Measurements from ENCODE around the gene DPH7.

DNA sequence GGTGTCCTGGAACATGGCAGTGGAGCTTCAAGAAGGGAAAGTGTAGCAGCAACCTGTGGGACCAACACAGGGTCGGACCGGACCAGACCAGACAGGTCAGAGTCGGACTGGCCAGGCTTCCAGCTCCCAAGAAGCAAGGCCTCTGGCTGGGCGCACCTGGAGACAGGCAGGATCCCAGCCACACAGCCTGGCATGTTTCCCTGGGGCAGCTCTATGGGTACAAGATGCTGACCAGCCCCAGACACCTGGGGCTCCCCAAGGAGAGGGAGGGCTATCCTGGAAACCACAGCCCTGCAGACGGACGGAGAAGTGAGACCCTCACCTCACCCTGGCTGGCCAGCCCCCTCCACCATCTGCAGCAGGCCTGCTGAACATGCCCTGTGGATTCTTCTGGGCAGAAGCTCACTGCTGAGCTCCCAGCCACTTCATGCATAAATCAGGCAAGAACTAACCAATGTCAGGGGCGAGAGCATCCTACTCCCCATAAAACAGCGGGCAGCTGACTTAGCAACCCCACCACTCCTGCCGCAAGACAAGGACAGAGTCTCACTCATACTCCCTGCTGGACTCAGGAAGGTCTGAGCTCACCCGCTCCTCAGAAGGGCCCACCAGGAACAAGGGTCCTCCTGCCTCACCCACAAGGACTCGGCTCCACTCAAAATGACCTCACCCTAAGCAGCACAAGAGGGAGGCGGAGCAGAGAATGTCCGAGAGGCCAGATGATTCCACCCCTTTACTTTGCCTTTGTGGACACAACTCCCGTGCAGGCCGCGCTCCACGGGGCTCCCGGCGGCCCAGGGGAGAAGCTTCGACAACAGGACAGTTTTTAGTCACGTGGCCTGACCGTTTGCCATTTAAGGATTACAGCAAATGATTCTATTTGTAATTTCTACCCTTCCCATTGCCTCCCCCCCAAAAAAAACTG is 2.9 kb upstream of the DPH7 start:
- TF ChIP-seq, protein P1, sequence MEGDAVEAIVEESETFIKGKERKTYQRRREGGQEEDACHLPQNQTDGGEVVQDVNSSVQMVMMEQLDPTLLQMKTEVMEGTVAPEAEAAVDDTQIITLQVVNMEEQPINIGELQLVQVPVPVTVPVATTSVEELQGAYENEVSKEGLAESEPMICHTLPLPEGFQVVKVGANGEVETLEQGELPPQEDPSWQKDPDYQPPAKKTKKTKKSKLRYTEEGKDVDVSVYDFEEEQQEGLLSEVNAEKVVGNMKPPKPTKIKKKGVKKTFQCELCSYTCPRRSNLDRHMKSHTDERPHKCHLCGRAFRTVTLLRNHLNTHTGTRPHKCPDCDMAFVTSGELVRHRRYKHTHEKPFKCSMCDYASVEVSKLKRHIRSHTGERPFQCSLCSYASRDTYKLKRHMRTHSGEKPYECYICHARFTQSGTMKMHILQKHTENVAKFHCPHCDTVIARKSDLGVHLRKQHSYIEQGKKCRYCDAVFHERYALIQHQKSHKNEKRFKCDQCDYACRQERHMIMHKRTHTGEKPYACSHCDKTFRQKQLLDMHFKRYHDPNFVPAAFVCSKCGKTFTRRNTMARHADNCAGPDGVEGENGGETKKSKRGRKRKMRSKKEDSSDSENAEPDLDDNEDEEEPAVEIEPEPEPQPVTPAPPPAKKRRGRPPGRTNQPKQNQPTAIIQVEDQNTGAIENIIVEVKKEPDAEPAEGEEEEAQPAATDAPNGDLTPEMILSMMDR (IDR thresholded peaks at IDR 0.05; ENCODE audit: borderline replicate concordance, extremely low read depth, low read length, poor library complexity, severe bottlenecking) = no peak
- TF ChIP-seq EZH2 (IDR thresholded peaks at IDR 0.05; ENCODE audit: borderline replicate concordance, low read depth, low read length, severe bottlenecking) = no peak

Measured in DND-41 (cell line).